Measurements from ENCODE around the gene GPRC5C. TPM values are rescaled to one million over a fixed set of nuclear protein-coding genes. Genes with fewer than 3 reads are reported as not detected.

The GPRC5C gene
- total and polyA plus RNA-seq, 2 of the 13 experiments (the other 11 are each of a cell fraction or from before 2014, with no cell fraction given) = 85.6 to 300 TPM

GRCh38 chr17:74427048-74427762, 4.7 kb upstream of the GPRC5C start (continued):
- TF ChIP-seq USF2 (IDR thresholded peaks at IDR 0.05; ENCODE audit: low read depth, low read length) (peak; percentile 73; the same call in 1 of the 2 replicates), USF2 (CRISPR knock-in tag; IDR thresholded peaks at IDR 0.05; ENCODE audit: borderline replicate concordance) (peak; percentile 84; the same call in 1 of the 2 replicates), NFE2L2 (IDR thresholded peaks at IDR 0.05; ENCODE audit: low read length) (no peak), ATF4 (CRISPR knock-in tag; IDR thresholded peaks at IDR 0.05) (no peak), MXI1 (IDR thresholded peaks at IDR 0.05; ENCODE audit: borderline replicate concordance, low read depth, low read length) (peak; percentile 73; the same call in 1 of the 3 replicates), MATR3 (CRISPR knock-in tag; IDR thresholded peaks at IDR 0.05) (no peak), ZNF724P (CRISPR knock-in tag; IDR thresholded peaks at IDR 0.05; ENCODE audit: borderline replicate concordance) (0 out of 2 replicates have a peak, but pooled peaks have one; percentile 16), ZBED4 (CRISPR knock-in tag; IDR thresholded peaks at IDR 0.05; ENCODE audit: borderline replicate concordance) (peak; percentile 72; the same call in 1 of the 2 replicates), STAT5B (CRISPR knock-in tag; IDR thresholded peaks at IDR 0.05) (0 out of 2 replicates have a peak, but pooled peaks have one; percentile 15), MED8 (CRISPR knock-in tag; IDR thresholded peaks at IDR 0.05; ENCODE audit: insufficient replicate concordance) (peak; percentile 92), ZNF224 (CRISPR knock-in tag; IDR thresholded peaks at IDR 0.05) (peak; percentile 65; the same call in 1 of the 2 replicates), ZSCAN29 (CRISPR knock-in tag; conservative IDR thresholded peaks at IDR 0.05) (no peak), SMC3 (IDR thresholded peaks at IDR 0.05; ENCODE audit: low read length) (peak; percentile 26), ZEB1 (IDR thresholded peaks at IDR 0.05; ENCODE audit: insufficient replicate concordance, low read depth) (peak; percentile 89), ZNF678 (CRISPR knock-in tag; IDR thresholded peaks at IDR 0.05) (no peak), FLYWCH1 (CRISPR knock-in tag; IDR thresholded peaks at IDR 0.05) (no peak), ZNF260 (CRISPR knock-in tag; IDR thresholded peaks at IDR 0.05; ENCODE audit: borderline replicate concordance, low read depth) (no peak), ZSCAN9 (CRISPR knock-in tag; IDR thresholded peaks at IDR 0.05; ENCODE audit: borderline replicate concordance) (peak; percentile 69; the same call in 1 of the 2 replicates)
- TF ChIP-seq, protein P1, sequence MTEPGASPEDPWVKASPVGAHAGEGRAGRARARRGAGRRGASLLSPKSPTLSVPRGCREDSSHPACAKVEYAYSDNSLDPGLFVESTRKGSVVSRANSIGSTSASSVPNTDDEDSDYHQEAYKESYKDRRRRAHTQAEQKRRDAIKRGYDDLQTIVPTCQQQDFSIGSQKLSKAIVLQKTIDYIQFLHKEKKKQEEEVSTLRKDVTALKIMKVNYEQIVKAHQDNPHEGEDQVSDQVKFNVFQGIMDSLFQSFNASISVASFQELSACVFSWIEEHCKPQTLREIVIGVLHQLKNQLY (CRISPR knock-in tag; IDR thresholded peaks at IDR 0.05) = no peak
- TF ChIP-seq, protein P2, sequence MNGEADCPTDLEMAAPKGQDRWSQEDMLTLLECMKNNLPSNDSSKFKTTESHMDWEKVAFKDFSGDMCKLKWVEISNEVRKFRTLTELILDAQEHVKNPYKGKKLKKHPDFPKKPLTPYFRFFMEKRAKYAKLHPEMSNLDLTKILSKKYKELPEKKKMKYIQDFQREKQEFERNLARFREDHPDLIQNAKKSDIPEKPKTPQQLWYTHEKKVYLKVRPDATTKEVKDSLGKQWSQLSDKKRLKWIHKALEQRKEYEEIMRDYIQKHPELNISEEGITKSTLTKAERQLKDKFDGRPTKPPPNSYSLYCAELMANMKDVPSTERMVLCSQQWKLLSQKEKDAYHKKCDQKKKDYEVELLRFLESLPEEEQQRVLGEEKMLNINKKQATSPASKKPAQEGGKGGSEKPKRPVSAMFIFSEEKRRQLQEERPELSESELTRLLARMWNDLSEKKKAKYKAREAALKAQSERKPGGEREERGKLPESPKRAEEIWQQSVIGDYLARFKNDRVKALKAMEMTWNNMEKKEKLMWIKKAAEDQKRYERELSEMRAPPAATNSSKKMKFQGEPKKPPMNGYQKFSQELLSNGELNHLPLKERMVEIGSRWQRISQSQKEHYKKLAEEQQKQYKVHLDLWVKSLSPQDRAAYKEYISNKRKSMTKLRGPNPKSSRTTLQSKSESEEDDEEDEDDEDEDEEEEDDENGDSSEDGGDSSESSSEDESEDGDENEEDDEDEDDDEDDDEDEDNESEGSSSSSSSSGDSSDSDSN (CRISPR knock-in tag; IDR thresholded peaks at IDR 0.05) = peak; percentile 92

Measured in HepG2 (cell line).